Activated naive CD4-positive, alpha-beta T cell treated with anti-CD3 and anti-CD28 coated beads for 36 hours (primary cell): Measurements from ENCODE around the gene NUCKS1. TPM values are rescaled to one million over a fixed set of nuclear protein-coding genes. Genes with fewer than 3 reads are reported as not detected.

ENCODE experiments used
- CTCF ChIA-PET: fragments of 350-600 bp; sonication (Branson Sonifier 250); formaldehyde crosslinking; loops from one replicate; lab custom pipeline; 2021; ENCODE audit warnings: antibody characterized with exemption; lab: Charles Lee
- DNase-seq: peaks from one replicate; pipeline ENCODE4 v3.0.0-alpha.2; 2020
- H3K27ac Mint-ChIP-seq: one replicate; pipeline ENCODE4 v1.8.0; 2021; ENCODE audit warnings: mild to moderate bottlenecking, mixed read lengths
- H3K27me3 Mint-ChIP-seq: one replicate; pipeline ENCODE4 v1.8.0; 2021; ENCODE audit warnings: low read depth, mixed read lengths
- H3K36me3 Mint-ChIP-seq: one replicate; pipeline ENCODE4 v1.8.0; 2021; ENCODE audit warnings: low read depth, mixed read lengths
- H3K4me1 Mint-ChIP-seq: one replicate; pipeline ENCODE4 v1.8.0; 2021; ENCODE audit warnings: low read depth, mixed read lengths
- H3K4me3 Mint-ChIP-seq: one replicate; pipeline ENCODE4 v1.8.0; 2021; ENCODE audit warnings: mild to moderate bottlenecking, moderate library complexity, mixed read lengths
- H3K9me3 Mint-ChIP-seq: one replicate; pipeline ENCODE4 v1.8.0; 2021; ENCODE audit warnings: mixed read lengths
- intact Hi-C: fragments of 100-400 bp; cut with micrococcal nuclease; formaldehyde crosslinking; loops from one replicate; pipeline ENCODE4 v1.15.1; 2023
- total RNA-seq, 2 experiments: library from RNA; stranded (reverse); gene quantifications; one replicate each; pipeline ENCODE4 v1.2.3, GENCODE V29; 2021

Gene NUCKS1
- total RNA-seq, 2 experiments from 2014 or later, result 215 to 218 TPM

GRCh38 chr1:205769641-205770365, 19.8 kb upstream of the NUCKS1 start:
- intact Hi-C loops, result loop anchor here (5.0 to 10.0 kb wide), 4 partner anchors 178 to 807 kb away; no protein-coding TSS in a partner anchor
- CTCF ChIA-PET, result interaction anchor here (1.2 kb wide), 1 partner anchor 30 kb away, joined by 3 read pairs; no protein-coding TSS in a partner anchor
- H3K27ac Mint-ChIP-seq, result no peak overlapping the region
- DNase-seq, result no peak
- no peaks in the 10 kb centered on the region for H3K27me3 Mint-ChIP-seq
- H3K36me3 Mint-ChIP-seq, result peaks cover 25% of the 10 kb centered on the region
- H3K4me3 Mint-ChIP-seq, result no peak overlapping the region
- H3K4me1 Mint-ChIP-seq, result peaks cover 61% of the 10 kb centered on the region
- no peaks in the 10 kb centered on the region for H3K9me3 Mint-ChIP-seq

- intact Hi-C loops, result no loop called here
- H3K27me3 Mint-ChIP-seq, result no peaks in the 10 kb centered on the region
Observed at GRCh38 chr1:205767248-205767647, 17.3 kb upstream of the NUCKS1 start.

GRCh38 chr1:205766570-205766969, 16.6 kb upstream of the NUCKS1 start:
- peaks cover 25% of the 10 kb centered on the region for H3K36me3 Mint-ChIP-seq
- no peak overlapping the region for H3K4me3 Mint-ChIP-seq
- no peak for DNase-seq
- H3K9me3 Mint-ChIP-seq, result no peaks in the 10 kb centered on the region
- CTCF ChIA-PET, result interaction anchor here (0.6 to 1.1 kb wide), 2 partner anchors 26 to 55 kb away, joined by 3 read pairs; no protein-coding TSS in a partner anchor
- peaks cover 45% of the 10 kb centered on the region for H3K4me1 Mint-ChIP-seq
- intact Hi-C loops, result no loop called here
- no peaks in the 10 kb centered on the region for H3K27me3 Mint-ChIP-seq
- no peak overlapping the region for H3K27ac Mint-ChIP-seq

More at GRCh38 chr1:205767248-205767647, 17.3 kb upstream of the NUCKS1 start:
- Mint-ChIP-seq H3K27ac (no peak overlapping the region), H3K36me3 (peaks cover 25% of the 10 kb centered on the region), H3K9me3 (no peaks in the 10 kb centered on the region), H3K4me3 (no peak overlapping the region), H3K4me1 (peaks cover 52% of the 10 kb centered on the region)
- CTCF ChIA-PET, result no interaction called here
- DNase-seq, result no peak

DNA sequence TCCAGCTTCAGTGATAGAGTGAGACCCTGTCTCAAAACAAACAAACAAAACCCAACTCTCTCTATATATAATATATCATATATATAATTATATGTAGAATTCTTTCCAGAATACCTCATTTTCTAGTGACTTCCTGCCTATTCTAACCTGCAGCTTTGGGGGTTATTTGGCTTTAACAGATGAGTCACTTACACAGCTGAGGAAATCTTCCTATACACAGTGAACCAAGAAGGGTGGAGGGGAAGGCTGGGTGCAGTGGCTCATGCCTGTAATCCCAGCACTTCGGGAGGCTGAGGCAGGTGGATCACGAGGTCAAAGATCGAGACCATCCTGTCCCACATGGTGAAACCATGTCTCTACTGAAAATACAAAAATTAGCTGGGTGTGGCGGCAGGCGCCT, 16.1 kb upstream of the NUCKS1 start:
- no peaks in the 10 kb centered on the region for H3K9me3 Mint-ChIP-seq
- H3K36me3 Mint-ChIP-seq, result peaks cover 22% of the 10 kb centered on the region
- intact Hi-C loops, result no loop called here
- CTCF ChIA-PET, result interaction anchor here (1.1 kb wide), 1 partner anchor 55 kb away, joined by 3 read pairs; no protein-coding TSS in a partner anchor
- peaks cover 40% of the 10 kb centered on the region for H3K4me1 Mint-ChIP-seq
- DNase-seq, result no peak
- H3K27ac Mint-ChIP-seq, result peak overlapping the region; percentile 26
- no peak overlapping the region for H3K4me3 Mint-ChIP-seq
- H3K27me3 Mint-ChIP-seq, result no peaks in the 10 kb centered on the region

DNA sequence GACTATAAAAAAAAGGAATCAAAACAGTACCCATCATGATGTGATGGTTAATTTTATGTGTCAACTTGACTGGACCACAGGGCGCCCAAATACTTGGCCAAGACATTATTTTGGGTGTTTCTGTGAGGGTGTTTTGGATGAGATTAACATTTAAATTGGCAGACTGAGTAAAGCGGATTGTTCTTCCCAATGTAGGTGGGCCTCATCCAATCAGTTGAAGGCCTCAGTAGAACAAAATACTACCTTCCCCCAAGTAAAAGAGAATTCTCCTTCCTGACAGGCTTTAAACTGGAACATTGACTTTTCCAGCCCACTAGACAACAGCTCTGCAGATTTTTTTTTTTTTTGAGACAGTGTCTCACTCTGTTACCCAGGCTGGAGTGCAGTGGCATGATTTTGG, 14.6 kb upstream of the NUCKS1 start:
- H3K4me1 Mint-ChIP-seq, result peaks cover 31% of the 10 kb centered on the region
- no peak for DNase-seq
- H3K4me3 Mint-ChIP-seq, result no peak overlapping the region
- peak overlapping the region; percentile 73 for H3K27ac Mint-ChIP-seq
- no peaks in the 10 kb centered on the region for H3K27me3 Mint-ChIP-seq
- no peaks in the 10 kb centered on the region for H3K9me3 Mint-ChIP-seq
- CTCF ChIA-PET, result interaction anchor here (1.1 to 1.6 kb wide), 2 partner anchors 8 to 107 kb away, joined by 3 to 6 read pairs; no protein-coding TSS in a partner anchor
- intact Hi-C loops, result loop anchor here (1.0 kb wide), 1 partner anchor 8 kb away; no protein-coding TSS in a partner anchor
- H3K36me3 Mint-ChIP-seq, result peaks cover 8% of the 10 kb centered on the region

DNA sequence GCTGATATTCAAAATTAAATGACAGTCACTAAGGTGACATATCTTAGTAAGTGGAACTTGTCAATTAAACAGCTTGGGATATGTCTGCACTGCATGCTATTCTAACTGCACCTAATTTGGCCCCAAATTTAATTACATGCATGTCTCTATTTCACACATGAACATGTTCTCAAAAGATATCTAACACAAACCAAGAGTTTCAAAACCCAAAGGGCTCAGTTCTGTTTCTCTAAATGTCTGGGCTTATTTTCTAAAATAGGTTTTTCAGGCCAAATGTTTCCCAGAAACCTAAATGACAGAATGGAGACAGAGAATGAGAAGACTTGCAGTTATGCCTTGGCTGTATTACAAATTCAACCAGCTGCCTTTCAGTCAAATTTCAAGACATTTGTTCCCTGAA, 14.0 kb upstream of the NUCKS1 start:
- Mint-ChIP-seq H3K36me3 (peaks cover 2% of the 10 kb centered on the region), H3K27ac (peak overlapping the region; percentile 73), H3K27me3 (no peaks in the 10 kb centered on the region), H3K4me1 (peaks cover 26% of the 10 kb centered on the region), H3K9me3 (no peaks in the 10 kb centered on the region), H3K4me3 (no peak overlapping the region)
- DNase-seq, result no peak
- intact Hi-C loops, result loop anchor here (1.0 kb wide), 1 partner anchor 8 kb away; no protein-coding TSS in a partner anchor
- CTCF ChIA-PET, result interaction anchor here (0.5 to 1.6 kb wide), 2 partner anchors 9 to 1365 kb away, joined by 3 to 6 read pairs; no protein-coding TSS in a partner anchor

DNA sequence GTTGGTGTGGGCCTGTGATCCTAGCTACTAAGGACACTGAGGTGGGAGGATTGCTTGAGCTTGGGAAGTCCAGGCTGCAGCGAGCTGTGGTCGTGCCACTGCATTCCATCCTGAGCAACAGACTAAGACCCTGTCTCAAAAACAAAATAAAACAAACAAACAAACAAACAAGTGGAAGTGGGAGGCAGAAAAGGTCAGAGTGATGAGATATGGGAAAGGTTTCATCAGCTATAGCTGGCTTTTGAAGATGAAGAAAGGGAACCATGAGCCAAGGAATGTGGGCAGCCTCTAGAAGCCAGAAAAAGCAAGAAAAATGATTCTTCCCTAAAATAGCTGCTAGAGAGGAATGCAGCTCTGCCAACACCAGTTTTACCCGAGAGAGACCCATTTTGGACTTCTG, 10.6 kb upstream of the NUCKS1 start:
- Mint-ChIP-seq H3K27ac (no peak overlapping the region), H3K36me3 (peaks cover 1% of the 10 kb centered on the region), H3K4me3 (no peak overlapping the region), H3K9me3 (no peaks in the 10 kb centered on the region), H3K27me3 (no peaks in the 10 kb centered on the region), H3K4me1 (peaks cover 20% of the 10 kb centered on the region)
- intact Hi-C loops, result no loop called here
- CTCF ChIA-PET, result interaction anchor here (1.6 kb wide), 1 partner anchor 11 kb away, joined by 6 read pairs; no protein-coding TSS in a partner anchor
- no peak for DNase-seq

GRCh38 chr1:205756552-205756951, 6.6 kb upstream of the NUCKS1 start:
- intact Hi-C loops, result no loop called here
- Mint-ChIP-seq H3K4me1 (peaks cover 4% of the 10 kb centered on the region), H3K9me3 (no peaks in the 10 kb centered on the region), H3K27ac (no peak overlapping the region), H3K27me3 (no peaks in the 10 kb centered on the region), H3K36me3 (peaks cover 1% of the 10 kb centered on the region), H3K4me3 (no peak overlapping the region)
- DNase-seq, result no peak
- CTCF ChIA-PET, result interaction anchor here (0.9 kb wide), 1 partner anchor 44 kb away, joined by 3 read pairs; no protein-coding TSS in a partner anchor

GRCh38 chr1:205754857-205755256, 4.9 kb upstream of the NUCKS1 start:
- CTCF ChIA-PET, result interaction anchor here (0.8 to 1.6 kb wide), 3 partner anchors 17 to 96 kb away, joined by 3 to 7 read pairs (median 3); no protein-coding TSS in a partner anchor
- no peaks in the 10 kb centered on the region for H3K27me3 Mint-ChIP-seq
- peaks cover 3% of the 10 kb centered on the region for H3K36me3 Mint-ChIP-seq
- H3K4me1 Mint-ChIP-seq, result peaks cover 6% of the 10 kb centered on the region
- intact Hi-C loops, result no loop called here
- H3K9me3 Mint-ChIP-seq, result no peaks in the 10 kb centered on the region
- H3K27ac Mint-ChIP-seq, result no peak overlapping the region
- H3K4me3 Mint-ChIP-seq, result no peak overlapping the region
- no peak for DNase-seq

DNA sequence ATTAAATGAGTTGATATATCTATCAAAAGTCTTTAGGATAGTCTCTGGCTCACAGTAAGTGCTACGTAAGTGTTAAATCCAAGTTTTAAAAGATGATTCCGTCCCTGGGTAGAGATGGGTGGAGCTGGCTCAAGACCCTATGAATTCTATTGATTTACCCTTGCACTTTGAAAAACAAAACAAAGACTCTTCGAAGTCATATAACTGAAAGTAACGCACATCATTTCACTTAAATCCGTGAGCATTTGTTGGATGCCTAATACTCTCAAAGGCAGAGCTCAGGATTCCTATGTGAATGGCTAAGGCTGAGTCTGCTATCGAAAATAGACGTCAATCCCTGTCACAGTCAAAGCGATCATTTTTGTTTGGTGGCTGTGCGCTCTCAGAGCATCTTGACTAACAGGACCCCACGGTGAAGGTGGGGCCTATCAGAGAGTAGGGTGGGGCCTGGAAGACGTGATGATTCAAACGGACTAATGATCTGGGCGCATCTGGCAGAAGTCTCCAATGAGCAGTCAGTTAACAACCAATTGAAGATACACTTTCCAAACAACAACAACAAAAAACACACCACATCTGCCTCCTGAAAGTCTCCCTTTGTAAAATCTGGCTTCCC, 1.2 kb upstream of the NUCKS1 start:
- DNase-seq, result no peak
- H3K27me3 Mint-ChIP-seq, result no peaks in the 10 kb centered on the region

DNA sequence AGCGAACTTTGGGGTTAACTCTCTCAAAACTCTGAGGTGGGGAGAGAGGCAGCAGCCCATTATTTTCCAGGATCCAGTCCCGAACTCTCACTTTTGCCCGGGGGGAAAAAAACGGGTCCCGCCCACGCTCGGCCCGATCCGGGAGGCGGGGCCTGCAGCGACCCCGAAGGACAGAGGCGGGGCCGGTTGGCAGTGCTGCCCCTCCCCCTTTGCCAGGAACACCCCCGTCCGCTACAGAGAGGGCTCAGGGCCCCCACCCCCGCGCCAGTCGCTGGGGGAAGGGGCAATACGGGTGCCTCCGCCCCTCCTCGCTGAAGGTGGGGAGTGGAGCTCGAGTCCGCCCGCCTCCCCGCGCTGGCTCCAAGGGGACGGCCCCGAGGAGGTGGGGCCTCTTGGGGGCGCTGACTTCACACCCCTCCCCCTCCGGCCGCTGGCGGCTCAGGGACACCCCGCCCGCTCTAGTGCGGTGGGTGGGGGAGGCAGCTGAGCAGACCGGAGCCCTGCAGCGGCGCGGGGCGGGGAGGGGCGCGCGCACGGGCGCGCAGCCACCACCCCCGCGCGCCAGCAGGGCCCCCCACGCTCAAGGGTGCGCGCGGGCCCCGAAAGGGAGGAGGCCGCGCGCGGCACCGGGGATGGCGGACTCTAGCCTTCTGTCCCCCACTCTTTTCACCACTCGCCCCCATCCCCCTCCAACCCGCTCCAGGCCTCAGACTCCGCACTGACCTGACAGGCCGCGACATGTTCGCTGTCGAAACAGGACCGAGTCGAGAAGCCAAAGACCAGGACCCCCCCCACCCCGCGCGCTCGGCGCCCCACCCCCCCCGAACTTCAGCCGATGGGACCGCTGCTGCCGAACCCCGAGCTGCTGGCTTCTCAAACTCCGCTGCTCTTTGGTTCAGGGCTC, 496 bp downstream of the NUCKS1 start:
- H3K27ac Mint-ChIP-seq, result peak overlapping the region; percentile 100
- DNase-seq, result peak; percentile 98
- no peaks in the 10 kb centered on the region for H3K27me3 Mint-ChIP-seq
- H3K4me1 Mint-ChIP-seq, result peaks cover 37% of the 10 kb centered on the region
- CTCF ChIA-PET, result interaction anchor here (0.6 to 2.1 kb wide), 5 partner anchors 11 to 40 kb away, joined by 3 to 13 read pairs (median 4); no protein-coding TSS in a partner anchor
- H3K36me3 Mint-ChIP-seq, result peaks cover 29% of the 10 kb centered on the region
- intact Hi-C loops, result loop anchor here (1.0 to 2.0 kb wide), 6 partner anchors 23 to 118 kb away; partner anchors contain the start of genes RAB29 and SLC41A1
- no peaks in the 10 kb centered on the region for H3K9me3 Mint-ChIP-seq
- peak overlapping the region; percentile 95 for H3K4me3 Mint-ChIP-seq

More for the DNA sequence above, 1.2 kb upstream of the NUCKS1 start:
- peak overlapping the region; percentile 100 for H3K27ac Mint-ChIP-seq
- H3K9me3 Mint-ChIP-seq, result no peaks in the 10 kb centered on the region
- peaks cover 23% of the 10 kb centered on the region for H3K36me3 Mint-ChIP-seq
- peak overlapping the region; percentile 95 for H3K4me3 Mint-ChIP-seq
- CTCF ChIA-PET, result interaction anchor here (0.8 to 1.0 kb wide), 3 partner anchors 9 to 523 kb away, joined by 3 to 4 read pairs (median 3); no protein-coding TSS in a partner anchor
- intact Hi-C loops, result no loop called here
- peaks cover 24% of the 10 kb centered on the region for H3K4me1 Mint-ChIP-seq
